SIG-M5 treated with dmso at 0.1 percent for 504 hours (cell line): ENCODE results near the gene SLC2A13.
"Not testable (repeated sequence)": the region's sequence is repeated elsewhere in the genome, so short reads cannot be mapped to it uniquely, and the experiment has no call there.

Experiments
- DNase-seq: peaks from one replicate; lab custom pipeline; 2025; ENCODE audit not compliant: unreplicated experiment; lab: John Stamatoyannopoulos, UW

The SLC2A13 gene

DNA sequence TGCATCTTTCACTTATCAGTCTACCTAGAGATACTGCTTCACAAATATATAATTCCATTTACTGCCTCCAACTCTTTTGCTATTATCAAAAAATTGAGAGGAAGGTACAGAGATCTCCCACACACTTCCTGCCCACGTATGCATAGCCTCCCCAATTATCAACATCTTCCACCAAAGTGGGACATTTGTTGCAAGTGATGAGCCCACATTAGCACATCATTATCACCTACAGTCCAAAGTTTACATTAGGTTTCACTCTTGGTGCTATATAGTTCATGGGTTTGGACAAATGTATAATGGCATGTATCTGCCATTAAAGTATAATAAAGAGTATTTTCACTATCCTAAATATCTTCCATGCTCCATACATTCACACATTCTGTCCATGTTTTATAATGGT lies 66.3 kb downstream of the SLC2A13 start:
- no peak for DNase-seq

DNA sequence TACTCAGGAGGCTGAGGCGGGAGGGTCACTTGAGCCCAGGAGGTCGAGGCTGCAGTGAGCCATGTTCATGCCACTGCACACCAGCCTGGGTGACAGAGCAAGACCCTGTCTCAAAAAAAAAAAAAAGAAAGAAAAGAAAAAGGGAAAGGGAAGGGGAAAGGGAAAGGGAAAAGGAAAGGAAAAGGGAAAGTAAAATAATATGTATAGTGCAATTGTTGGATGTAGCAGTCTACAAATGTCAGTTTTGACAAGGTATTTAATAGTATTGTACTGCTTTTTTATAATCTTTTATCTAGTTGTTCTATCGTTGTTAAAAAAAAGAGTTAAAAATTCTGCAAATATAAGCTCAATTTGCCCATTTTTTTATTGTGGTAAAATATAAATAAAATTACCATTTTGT lies 67.3 kb downstream of the SLC2A13 start:
- no peak for DNase-seq

DNA sequence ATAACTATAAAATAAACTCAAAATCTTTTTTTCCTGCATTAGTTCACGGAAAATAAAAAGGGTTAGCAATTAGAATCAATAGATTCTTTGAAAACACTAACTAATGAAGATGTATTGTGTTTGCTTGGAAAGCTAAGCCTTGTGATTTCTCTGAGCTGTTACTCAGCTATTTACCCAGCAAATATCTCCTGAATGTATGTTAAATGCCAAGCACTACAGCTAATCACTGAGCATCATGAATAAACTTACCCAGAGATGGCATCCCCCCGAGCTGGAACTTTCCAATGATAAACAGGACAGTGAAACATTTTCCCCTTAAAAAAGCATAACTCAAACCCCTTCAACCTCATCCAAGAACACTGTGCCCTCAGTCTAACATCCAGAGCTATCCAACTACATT lies 71.2 kb downstream of the SLC2A13 start:
- no peak for DNase-seq

DNA sequence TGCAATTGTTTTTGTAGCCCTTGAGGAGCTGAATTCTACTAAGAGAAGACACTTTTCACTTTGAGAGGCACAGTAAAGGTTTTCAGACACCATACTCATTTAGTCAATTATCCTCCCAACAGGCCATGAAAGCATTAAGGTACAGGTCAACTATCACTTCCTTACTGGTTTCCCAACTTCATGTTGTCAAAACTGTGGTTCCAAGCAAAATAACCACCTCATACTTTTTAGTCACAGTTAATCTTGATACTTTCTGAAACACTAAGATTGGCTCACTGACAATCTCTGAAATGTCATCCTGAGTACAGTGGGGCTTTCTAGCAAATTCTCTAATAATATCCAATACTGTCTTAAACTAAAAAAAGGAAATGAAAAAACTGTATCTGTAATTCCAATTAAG lies 71.7 kb downstream of the SLC2A13 start:
- no peak for DNase-seq

DNA sequence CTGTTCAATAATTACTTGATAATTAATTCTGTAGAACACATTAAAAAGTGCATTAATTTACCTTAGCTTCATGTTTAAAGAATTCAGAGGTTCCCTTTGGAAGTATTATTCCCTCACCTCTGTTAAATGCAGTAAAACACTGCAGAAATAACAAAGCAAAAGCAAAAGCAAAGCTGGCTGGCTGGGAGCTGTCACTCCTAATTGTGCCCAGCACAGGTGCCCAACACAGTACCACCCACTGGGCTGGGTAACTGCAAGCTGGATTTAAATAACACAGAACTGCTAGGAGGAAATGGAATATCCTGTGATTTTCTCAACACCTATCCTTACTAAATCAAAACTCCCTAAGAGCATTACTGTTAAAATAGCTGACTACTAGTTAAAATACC lies 72.6 kb downstream of the SLC2A13 start:
- no peak for DNase-seq

DNA sequence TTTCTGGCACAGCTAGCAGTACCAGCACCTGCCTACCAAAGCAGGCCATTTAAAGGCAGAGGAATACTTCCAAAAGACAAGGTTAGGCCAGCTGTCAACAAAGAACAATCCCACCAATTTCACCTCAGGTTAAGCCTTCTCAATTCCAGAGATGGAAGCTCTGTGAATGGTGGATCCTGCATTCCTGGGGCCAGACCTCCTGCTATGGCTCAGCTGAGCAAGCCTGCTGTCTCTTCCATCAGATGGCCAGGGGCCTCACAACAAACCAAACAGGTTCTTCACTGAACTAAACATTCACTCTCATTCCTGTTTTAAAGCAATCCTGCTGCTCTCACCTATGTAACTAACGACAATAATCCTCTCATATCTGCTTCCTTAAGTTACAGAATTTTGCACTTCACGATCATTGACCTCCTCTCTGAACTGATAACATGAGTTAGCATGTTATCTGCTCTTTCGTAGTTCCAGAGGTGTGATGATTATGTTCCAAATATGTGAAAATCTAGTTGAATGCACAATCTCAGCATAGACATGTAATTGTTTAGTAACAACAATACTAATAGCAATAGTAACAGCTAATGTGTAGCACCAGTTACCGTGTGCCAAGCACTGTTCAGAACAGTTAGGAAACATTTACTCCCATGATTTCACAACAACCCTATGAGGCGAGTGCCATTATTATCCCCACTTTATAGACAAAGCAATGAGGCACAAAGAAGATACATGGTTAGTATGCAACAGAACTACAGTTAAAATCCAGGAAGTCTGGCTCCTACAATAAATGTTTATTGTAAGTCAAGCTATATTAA lies 73.2 kb downstream of the SLC2A13 start:
- DNase-seq: no peak

DNA sequence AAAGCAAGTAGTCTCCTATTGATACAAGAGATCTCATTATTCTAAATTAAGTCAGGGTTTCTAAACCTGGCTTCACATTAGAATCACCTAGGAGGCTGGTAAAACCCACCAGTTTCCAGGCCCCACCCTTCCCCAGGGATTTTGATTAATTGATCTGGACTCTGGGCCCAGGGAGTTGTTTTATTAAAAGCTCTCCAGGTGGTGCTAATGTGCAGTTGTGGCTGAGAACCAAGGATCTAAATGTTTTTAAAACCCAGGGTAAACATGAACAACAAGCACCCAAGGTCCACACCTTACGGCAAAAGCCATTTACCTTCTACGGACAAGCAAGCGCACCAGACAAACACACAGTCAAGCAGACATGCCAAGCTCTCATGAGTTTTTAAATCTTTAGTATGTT lies 73.9 kb downstream of the SLC2A13 start:
- DNase-seq: no peak

DNA sequence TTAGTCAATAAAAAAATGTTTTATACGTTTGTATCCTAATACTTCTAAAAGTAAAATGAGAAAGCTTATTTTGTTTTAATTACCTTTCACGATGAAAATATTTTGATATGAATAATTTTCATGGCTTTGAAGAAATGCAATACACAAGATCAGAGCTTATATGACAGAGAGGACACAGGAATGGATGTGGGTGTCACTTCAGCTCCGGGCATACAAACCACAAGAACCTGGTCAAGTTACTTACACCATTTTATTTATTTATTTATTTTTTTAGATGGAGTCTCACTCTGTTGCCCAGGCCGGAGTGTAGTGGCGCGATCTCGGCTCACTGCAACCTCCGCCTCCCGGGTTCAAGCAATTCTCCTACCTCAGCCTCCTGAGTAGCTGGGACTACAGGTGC lies 74.9 kb downstream of the SLC2A13 start:
- DNase-seq: not testable (repeated sequence)

DNA sequence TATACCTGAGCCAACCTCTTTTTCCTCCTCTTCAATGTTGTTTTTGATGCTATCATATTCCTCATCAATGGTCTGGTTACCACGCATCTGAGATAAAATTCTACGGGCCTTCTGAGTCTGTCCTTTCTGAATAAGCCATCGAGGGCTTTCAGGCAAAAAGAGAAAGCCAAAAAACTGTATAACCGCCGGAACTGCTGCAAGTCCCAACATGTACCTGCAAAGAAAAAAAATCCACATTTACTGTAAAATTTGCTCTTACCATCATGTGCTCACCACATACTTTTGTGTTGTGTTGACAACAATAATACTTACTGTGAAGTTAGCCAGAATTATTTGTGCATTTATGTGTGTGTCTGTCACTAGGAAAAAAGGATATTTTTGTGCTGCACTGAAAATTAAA lies 77.6 kb downstream of the SLC2A13 start:
- DNase-seq: no peak

DNA sequence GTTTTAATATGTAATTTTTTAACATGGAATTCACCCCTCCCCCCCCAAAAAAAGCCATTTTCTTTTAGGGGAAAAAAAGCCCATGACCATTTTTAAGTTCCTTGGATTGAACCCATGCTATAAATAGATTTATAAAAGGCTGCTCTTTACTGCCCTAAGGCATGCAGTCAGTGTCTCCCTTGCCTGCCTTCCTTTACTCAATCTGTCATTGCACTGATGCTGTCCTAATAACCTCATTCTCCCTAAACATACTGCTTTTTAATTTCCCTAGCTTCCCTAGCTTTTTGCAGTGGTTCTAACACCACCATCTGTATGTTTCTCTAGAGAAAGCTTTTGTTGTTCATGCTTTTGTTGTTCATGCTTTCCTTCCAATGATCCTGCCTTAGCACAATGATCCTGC lies 83.0 kb downstream of the SLC2A13 start:
- no peak for DNase-seq

DNA sequence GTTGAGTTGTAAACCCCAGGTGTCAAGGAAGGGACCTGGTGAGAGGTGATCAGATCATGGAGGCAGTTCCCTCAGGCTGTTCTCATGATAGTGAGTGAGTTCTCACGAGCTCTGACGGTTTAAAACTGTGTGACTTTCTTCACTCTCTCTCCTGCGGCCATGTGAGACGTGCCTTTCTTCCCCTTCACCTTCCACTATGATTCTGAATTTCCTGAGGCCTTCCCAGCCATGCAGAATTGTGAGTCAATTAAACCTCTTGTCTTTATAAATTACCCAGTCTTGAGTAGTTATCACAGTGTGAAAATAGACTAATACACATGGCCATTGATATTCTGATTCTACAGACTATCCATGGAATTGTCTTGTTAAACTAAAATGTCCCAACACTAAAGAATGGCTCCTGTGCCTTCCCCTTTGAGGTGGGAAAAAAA lies 85.6 kb downstream of the SLC2A13 start:
- no peak for DNase-seq

DNA sequence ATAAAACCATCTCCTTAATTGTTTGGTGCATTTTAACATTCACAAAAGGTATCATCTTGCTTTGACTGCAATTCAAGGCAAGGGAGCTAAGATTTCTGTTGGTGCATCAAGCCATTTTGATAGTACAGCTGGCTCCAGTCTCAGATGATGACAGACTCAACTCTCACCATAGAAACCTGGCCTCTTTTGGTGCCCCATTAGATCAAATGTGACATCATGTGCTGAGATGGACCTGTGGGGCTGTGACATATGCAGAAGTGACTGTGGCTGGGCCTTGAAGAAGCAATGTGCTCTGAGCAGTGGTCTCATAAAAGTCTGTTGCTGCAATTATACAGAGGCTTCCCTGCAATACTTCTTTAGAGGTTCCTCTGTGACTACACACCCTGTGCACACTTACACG lies 88.4 kb downstream of the SLC2A13 start:
- no peak for DNase-seq

DNA sequence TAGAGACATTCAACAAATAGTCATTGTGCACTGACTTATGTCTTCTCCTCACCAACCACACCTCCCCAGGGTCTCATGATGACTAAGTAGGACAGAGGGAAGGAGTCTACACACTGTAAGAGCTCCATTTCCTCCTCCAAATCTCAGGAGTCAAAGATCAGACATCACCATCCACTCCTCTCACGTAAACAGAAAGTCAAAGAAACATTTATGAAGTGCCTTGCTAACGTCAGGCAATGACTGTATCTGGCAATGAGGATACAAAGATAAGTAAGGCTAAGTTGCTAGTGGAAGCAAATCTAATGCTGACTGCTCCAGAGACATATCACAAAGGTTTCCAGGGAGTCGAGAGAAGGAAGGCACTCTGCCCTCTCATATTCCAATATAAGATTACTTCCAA lies 88.9 kb downstream of the SLC2A13 start:
- DNase-seq: no peak

DNA sequence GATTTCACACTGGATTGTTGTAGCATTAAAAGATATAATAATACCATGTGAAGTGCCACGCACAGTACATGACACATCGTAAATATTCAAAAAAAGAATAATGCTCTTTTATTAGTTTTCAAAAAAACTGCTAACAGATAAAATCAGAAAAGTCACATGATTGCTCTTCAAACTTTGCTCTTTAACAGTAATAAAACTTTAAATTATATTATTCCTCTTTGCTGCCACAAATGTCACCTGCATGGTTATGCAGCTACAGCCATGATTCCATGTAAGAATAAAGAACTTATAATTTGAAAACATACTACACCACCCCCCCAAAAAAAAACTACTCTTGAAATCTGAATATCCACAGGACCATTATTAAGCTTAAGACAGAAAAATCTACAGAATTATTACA lies 90.0 kb downstream of the SLC2A13 start:
- DNase-seq: no peak

DNA sequence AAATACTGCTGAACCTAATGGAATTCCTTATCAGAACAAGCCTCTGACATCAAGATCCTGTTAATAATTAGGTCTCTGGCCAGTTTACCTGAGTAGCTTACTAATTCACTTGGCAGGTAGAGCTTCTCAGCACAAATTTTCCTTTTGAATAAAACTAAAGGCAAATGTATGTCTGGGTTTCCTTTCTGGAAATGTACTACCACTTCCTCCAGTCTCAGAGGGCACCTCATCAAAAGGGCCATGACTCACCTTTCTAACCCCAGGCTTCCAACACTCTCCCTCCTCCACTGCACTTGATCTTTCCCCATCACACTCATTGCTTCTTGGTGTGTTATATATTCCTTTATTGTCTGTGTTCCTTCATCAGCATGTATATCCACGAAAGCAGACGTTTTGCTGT lies 90.5 kb downstream of the SLC2A13 start:
- DNase-seq: no peak

DNA sequence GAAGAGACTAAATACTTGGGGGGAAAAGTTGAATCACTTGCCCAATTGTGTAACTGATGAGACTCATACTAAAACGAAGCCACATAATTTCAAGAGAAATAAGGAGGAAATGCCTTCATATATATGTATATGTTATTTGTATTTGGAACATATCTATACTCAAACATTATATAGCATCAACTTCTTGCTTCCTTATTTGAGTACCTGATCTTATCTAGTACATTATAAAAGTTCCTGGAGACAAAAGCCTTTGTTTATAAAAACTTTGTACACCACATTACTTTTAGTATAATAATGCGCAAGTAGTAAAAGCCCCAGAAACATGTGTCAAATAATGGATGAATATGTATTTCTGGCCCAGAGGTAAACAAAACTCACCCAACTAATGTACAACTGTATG lies 92.0 kb downstream of the SLC2A13 start:
- DNase-seq: no peak

DNA sequence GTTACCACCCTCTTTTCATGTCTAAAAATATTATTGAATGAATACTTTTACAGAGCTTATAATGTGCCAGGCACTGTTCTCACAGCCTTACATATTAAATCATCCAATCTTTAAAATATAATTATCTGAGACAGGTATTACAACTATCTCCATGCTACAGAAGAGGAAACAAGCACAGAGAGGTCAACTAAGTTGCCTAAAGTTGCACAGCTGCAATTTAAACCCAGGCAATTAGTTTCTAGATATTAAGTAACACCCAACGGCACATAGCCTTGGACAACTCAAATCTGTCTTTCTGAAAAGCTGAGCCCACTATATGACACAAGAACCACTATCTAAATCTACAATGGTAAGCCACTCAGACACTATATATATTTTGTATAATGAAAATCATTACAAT lies 92.6 kb downstream of the SLC2A13 start:
- no peak for DNase-seq

DNA sequence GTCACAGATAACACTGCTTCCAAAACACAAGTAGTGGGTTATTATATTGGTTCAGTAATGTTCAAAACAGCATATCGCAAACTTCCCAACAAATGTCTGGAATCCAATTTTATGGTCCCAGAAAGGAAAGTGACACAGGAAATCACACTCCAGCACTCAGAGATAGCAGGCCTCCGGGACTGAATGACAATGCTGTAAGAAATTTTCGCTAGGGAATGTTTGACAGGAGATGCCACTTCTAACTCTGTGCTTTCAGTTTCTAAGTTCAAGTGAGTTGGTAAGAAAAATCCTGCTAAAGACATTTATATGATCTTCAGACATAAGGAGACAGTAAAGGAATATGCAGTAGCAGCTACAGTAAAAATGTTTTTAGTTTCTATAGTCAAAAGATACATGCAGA lies 93.2 kb downstream of the SLC2A13 start:
- DNase-seq: no peak

DNA sequence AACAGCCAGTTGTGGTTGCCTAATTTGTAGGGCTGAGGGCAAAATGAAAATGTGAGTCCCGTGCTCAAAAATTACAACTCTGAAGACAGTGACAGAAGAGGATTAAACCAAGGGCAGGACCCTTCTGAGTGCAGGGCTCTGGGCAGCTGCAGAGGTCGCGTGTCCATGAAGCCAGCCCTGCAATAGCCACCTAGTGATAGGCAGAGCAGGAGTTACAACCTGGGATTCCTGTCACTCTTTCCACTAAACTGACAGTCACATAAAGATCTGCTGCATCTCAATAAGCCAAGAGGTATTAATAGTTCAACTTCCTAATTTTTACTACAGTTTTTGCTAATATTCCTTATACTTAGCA lies 94.1 kb downstream of the SLC2A13 start:
- DNase-seq: no peak

DNA sequence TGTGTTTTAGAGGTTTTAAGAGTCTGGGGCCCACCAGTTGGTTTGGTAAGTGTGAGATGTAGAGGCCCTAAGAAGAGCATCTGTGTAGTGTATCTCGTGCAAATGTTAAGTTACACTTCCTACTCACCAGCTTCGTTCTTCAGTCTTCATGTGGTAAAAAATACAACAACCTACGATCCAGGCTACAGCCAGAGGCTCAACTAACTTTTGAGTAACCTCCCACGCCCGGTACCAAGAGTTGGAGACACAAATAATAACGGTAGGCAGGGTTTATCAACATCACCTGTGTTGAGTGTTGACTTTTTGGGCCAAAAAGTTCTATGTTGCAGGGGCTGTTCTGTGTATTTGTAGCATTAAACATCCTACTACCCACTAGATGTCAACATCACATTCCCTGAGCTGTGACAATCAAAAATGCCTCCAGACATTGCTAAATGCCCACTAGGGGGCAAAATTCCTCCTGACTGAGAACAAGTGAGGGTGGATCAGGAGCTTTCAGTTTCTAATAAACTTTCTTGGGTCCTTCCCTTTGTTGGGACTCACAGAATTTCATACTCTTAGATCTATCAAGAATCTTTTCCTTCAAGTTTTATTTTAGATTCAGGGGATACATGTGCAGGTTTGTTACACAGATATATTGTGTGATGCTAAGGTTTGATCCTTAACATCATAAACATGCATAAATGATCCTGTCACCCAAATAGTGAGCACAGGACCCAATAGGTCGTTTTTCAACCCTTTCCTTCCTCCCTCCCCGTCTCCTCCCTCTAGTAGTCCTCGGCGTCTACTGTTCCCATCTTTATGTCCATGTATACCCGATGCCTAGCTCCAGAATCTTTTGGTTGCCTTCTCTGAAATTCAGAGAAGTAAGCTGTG lies 94.7 kb downstream of the SLC2A13 start:
- peak; percentile 83 for DNase-seq

DNA sequence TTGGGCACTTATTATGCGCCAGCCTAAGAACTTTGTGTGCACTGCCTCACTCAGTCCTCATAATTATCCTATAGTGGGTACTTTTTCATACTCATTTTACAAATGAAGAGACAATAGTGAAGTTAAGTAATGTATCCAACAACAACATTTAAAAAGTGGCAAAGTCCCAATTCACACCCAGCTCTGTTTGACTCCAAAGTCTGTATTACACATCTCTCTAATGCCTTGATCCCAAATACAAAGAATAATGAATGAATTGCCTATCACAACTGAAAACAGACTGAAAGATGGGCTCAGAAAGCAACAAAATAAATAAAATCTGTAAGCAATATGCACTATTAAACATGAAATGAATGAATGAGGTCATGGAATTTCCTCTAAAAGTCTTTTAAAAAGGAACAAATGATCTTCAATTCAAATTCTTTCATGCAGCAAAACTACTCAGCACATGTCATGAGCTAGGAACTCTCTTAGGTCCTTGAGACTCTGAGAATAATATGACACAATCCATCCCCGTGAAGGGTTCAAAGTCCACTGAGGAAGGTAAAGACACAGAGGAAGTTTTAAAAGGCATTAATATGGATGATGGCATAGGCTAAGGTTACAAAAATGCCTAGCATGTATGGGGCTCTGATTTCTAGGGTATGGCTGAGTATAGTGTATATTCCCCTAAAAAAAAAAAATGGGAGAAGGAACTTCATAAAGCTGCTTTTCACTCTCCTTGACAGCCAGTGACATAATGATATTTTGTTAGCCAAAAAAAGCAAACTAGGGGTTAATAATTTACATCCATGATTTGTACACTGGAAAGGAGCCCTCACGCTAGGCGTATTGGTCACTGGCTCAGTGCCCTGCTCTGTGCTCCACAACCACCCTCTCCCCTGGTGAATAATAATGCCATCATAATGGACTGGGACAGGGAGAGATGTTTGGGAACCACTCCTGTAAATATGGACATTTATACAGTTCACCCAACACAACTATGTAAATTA lies 103.4 kb downstream of the SLC2A13 start:
- no peak for DNase-seq
